GM21515 (cell line): ENCODE measurements around the gene DDX24.

Experiments used
- ATAC-seq: cut with Tn5 transposase; IDR thresholded peaks from one replicate; pipeline ENCODE4 v1.9.1; 2021; ENCODE audit not compliant: unreplicated experiment

The DDX24 gene, protein sequence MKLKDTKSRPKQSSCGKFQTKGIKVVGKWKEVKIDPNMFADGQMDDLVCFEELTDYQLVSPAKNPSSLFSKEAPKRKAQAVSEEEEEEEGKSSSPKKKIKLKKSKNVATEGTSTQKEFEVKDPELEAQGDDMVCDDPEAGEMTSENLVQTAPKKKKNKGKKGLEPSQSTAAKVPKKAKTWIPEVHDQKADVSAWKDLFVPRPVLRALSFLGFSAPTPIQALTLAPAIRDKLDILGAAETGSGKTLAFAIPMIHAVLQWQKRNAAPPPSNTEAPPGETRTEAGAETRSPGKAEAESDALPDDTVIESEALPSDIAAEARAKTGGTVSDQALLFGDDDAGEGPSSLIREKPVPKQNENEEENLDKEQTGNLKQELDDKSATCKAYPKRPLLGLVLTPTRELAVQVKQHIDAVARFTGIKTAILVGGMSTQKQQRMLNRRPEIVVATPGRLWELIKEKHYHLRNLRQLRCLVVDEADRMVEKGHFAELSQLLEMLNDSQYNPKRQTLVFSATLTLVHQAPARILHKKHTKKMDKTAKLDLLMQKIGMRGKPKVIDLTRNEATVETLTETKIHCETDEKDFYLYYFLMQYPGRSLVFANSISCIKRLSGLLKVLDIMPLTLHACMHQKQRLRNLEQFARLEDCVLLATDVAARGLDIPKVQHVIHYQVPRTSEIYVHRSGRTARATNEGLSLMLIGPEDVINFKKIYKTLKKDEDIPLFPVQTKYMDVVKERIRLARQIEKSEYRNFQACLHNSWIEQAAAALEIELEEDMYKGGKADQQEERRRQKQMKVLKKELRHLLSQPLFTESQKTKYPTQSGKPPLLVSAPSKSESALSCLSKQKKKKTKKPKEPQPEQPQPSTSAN

DNA sequence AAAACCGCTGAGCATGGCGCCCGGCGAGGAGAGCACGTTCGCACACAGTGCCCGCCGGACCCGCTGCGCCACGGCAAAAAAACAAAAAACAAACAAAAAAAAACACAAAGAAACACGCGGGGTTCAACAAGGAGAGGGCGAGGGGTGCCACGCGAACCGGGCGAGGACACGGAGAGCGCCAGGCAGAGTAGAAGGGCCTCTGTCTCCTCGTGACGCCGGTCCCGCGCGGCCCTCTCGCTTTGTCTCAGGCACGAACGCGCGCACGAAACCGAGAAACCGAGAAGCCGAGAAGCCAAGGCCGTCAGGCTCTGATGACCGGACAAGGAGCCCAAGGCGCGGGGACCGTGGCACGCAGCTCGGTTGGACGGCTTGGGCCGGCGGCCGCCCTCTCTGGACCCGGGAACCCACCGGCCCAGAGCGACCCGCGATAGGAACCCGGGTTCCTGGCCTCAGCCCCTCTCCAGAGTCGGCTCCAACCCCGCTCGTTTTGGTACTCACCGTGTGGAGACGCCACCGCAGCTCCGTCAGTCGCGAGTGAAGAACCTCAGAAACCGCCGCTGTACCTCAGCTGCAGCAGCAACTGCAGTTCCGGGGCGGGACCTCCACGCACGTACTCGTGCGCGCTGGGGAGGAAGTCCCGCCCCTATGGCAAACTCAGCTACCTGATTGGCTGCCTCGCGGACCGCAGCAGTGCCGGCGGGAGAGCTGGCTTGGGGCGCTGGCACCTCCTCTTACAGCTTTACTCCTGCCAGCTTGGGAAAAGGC is at the start of gene DDX24, which contains the start of gene IFI27L1:
DDX24 (minus strand) TSS at position 582 of the 765 bp plus-strand sequence. CDS start 1,460 bp downstream, outside the sequence.
IFI27L1 (plus strand) TSS at position 690 of the 765 bp plus-strand sequence. CDS start 15,628 bp downstream, outside the sequence.
- ATAC-seq, result peak; percentile 99

DNA sequence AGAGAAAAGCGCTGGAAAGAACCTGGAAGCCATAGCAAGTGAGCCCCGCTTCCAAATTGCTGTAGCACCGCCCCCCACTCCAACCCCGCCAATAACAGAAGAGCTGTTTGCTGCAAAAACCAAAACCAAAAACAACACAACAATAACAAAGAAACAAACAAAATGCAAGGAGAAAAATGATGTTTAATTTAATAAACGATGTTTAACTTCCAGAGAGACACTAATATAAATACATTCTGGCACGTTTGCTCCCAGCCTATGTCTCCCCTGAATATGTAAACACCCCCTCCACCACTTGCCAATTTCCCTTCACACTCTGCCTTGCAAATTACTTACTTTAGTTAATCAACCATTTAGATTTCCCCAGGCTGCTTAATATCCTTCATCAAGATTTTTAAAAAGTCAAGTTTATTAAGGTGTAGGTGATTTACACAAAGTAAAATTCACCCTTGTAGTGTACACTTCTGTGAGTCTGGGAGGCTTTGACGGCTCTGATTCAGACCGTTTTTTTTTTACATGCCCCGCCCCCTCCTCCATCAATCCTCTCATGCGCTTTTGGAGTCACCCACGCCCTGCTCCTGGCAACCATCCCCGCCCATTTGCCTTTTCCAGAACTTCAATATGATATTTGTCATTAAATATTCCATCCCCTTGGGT is 48.9 kb upstream of the DDX24 start:
- no peak for ATAC-seq

DNA sequence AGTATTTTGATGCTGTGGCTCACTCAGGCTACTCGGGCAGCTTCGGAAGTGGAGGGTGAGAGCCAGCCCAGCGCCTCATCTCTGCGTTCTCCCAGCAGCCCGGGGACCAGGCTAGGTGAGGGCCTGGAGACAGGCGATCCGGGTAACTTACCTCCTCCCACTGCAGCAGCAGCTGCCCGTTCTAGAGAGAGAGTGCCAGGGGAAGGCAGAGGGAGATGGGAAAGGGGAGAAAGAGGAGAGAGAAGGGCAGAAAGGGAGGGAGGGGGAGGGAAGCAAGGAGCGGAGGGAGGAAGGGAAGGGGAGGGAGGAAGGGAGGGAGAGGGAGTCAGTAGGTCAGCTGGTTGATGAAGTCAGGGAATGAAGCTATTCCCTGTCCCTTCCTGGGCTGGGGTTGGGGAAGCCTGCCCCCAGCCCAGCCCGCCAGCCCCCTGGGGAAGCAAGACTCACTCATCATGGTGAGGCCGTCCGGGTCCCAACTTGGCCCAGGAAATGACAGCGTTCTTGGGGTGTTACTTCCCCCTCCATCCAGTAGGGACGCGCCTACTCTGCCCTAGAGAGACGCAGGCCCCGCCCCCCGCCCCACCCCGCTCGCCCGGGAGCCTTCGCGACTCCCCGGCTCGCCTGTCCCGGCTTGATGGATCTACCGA is 48.2 kb upstream of the DDX24 start, which contains the start of gene IFI27L2:
IFI27L2 (minus strand) TSS at position 494 of the 647 bp plus-strand sequence; CDS start at position 454, 40 bp downstream.
- ATAC-seq, result peak; percentile 95

DNA sequence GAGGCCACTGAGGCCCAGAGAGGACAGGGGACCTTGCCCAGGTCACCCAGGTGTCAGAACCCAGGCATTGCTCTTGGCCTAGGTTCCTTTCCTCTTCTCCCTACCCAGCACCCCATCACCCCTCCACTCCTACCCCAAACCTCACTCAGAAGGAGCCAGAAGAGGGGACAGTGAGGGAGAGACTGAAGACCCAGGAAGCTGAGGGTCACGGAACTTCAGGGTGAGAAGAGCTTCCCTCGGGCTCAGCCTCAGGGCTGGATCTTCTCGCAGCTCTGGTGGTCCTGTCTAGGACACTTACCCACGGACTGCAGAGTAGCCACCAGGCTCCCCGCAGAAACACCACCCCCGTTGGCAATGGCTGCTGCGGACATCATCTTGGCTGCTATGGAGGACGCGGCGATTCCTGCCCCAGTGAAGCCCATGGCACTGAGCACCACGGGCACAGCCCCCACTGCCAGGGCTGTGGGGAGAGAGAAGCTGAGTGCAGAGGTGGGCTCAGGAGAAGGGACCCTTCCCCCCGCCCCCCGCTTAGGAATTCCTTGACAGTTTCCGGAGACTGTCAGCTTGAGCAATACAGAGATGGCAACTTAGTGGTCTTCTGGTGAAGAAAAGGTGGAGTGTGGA is 47.3 kb upstream of the DDX24 start:
- ATAC-seq, result no peak

DNA sequence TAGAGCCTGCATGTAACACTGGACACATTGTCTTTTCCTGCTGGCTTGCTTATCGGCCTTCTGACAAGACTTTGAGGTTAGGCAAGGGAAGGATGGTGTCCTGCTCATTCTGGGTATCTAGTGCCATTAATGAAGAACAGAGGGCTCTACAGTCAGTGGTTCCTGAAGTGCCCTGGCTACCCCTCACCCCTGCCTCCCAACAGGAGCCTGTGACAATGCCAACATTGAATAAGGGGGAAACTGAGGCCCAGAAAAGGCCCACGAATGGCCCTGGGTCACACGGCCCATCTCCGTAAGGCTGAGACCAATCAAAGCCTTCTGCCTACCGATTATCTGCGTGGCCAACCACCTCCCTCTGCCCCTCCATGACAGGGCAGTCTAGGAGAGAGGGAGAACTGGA is 46.3 kb upstream of the DDX24 start:
- no peak for ATAC-seq

DNA sequence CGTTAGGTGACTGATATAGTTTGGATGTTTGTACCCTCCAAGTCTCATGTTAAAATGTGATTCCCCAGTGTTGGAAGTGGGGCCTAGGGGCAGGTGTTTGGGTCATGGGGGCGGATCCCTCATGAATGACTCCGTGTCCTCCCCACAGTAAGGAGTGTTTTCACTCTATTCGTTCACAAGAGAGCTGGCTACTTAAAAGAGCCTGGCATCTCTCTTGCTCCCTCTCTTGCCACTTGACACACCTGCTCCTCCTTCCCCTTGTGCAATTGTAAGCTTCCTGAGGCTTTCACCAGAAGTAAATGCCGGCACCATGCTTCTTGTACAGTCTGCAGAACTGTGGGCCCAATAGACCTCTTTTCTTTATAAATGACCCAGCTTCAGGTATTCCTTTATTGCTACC is 45.8 kb upstream of the DDX24 start:
- ATAC-seq, result no peak

DNA sequence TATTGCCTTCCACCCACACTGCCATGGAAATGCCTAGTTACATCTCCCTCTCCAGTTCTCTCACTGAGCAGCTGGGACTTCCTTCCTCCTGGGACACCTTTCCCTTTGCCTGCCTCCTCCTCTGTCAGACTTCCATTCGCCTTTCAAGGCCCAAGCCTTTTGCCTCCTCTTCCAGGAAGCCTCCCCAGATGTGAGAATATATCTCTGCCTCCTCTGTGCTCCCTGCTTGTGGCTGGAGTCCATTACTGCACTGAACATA is 45.3 kb upstream of the DDX24 start:
- no peak for ATAC-seq

DNA sequence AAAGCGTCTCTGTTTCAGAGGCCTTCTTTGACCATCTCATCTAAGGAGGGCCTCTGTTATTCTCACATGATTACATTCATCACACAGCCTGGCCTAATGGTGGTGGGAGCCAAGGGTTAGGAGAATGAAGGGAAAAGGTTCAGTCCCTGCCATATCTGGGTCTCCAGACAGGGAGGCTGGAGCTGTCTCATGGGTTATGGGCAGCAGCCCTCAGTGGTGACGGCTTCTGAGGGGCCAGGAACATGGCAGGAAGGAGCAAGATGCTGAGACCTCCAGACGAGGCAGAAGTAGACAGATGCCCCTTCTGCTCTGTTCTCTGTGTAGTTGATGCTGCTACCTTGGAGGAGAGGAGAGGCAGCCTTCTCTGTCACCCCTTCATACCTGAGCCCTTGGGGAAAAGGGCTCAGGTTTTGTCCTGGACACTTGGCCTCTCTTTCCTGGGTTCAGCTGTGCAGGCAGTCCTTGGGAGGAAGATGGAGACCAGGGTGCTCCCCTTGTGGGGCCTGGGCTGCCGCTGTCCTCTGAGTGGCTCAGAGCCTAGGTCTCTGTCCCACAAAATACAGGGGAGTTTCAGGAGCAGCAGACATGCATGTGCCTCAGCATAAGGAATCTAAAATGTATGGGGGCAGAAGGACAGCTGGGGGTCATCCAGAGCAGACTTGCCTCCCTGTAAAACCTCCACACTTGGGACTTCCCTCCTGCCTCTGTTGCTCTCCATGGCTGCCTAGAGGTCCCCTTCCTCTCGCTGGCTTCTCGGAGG is 44.8 kb upstream of the DDX24 start:
- ATAC-seq, result no peak

DNA sequence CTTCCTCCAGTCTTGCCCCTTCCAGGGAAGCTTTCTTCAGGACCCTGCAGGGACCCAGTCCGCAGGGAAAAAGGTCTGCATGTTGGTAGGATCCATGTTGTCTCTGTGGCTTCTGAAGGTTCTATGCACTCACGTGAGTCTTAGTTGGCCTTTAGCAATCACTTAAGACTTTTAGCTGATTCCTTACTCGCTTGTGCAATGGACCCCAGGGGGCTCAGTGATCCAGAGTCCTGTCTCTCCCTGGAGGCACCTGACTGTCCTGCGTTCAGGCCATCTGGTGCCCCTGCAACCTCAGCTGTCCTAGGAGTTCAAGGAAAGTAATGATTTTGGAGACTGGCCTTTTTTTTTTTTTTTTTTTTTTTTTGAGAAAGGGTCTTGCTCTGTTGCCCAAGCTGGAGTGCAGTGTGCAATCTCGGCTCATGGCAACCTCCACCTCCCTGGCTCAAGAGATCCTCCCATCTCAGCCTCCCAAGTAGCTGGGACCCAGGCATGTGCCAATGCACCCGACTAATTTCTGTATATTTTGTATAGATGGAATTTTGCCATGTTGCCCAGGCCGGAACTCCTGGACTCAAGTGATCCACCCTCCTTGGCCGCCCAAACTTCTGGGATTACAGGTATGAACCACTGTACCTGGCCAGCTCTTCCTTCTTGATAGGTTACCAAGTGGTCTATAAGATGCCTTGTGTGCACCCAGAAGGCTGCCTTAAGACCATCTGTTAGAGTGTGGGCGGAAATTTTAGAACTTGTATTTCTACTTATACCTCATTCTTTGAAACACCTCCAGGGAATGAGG is 43.8 kb upstream of the DDX24 start:
- no peak for ATAC-seq

DNA sequence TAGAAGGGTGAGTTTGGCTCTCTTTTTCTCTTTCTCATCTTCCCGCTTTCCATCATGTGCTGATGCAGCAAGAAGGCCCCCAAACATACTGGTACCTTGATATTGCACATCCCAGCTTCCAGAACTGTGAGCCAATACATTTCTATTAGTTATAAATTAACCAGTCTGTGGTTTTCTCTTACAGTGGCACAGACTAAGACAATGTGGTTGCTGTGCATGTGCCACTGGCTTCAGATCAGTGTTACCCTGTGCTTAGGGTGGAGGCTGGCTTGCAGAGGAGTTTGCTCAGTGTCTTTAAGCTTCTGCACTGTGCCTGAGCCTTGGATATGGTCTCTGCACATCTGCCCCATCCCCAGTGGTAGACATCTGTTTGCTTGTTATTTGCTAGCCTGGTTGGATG is 42.9 kb upstream of the DDX24 start:
- ATAC-seq, result no peak

DNA sequence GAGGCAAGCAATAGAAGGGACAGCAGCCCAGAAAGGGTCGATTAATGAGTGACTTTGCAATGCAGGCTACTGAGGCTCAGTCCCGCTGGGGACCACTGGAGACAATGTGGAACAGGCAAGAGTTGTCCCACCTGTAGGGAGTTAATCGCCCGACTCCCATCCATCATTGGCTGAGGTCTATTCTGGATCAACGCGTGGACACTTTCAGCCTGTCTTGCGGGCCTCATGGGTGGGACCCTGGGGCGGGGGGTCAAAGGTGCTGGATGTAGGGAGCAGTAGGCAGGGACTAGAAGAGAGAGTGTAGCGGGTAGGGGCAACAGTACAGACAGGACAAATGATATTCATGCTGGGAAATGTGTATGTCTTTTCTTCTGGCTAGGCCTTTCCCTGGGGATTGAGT is 42.3 kb upstream of the DDX24 start:
- no peak for ATAC-seq

DNA sequence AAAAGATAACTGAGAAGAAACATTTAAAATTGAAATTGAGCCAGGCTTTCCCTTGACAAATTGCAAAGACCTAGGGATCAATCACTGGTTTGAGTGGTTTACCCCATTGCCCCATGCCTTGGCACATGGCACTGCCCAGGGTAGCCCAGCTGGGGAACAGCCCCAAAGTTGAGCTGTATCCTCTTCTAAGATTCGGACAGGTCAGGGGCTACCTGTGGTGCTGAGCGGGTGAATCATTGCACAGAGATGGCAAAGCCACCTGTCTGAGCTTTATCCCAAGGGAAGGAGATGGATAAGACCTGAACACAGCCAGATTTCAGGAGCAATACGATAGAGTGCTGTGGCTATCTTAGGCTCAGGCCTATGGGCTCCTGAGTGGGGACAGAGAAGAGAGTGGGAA is 41.4 kb upstream of the DDX24 start:
- no peak for ATAC-seq

DNA sequence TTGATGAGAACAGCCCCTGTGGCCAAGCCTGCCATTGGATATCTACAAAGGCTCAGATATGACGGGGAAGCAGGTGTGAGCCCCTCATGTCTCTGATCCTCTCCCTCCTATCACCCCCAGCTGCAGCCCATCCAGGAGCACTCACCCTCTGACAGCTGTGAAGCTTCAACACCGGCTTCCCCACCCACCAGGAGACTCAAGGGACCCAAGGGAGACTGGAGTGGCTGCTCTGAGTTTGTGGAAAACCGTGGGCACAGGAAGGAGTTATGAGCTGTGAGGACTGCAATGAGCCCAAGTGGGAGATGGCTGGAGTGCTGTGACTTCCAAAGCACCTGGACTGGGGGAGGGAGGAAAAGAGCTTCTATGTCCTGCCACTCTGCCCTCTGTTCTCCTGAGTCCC is 40.5 kb upstream of the DDX24 start:
- no peak for ATAC-seq

DNA sequence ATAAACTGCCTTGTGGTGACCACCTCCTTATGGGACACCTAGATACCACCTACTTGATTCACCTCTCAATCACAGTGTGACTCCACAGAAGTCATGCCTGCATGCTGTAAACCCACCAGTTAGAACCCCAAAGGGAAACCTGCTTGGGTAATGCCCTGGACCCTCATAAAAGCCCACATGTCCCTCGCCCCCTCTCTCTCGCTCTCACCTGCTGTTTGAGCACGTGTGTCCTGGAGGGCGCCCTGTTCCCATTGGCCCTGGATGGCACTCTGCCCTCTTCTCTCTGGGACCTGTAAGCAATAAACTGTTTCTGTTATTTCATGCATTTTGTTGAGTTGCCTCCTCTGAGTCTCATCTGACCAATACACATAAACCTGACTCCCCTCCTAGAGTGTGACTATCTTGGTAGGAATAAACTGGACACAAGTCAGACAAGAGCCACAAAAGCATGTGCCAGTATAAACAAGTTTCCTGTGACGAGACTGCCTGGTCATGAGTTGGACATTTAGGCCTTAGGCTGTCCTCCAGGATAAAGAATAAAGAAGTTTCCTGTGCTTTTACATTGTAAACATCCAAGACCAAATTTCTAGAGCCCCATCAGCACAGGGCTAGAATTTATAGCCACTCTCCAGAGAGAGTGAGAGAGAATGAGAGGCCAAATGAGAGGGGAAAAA is 39.8 kb upstream of the DDX24 start:
- ATAC-seq, result no peak

DNA sequence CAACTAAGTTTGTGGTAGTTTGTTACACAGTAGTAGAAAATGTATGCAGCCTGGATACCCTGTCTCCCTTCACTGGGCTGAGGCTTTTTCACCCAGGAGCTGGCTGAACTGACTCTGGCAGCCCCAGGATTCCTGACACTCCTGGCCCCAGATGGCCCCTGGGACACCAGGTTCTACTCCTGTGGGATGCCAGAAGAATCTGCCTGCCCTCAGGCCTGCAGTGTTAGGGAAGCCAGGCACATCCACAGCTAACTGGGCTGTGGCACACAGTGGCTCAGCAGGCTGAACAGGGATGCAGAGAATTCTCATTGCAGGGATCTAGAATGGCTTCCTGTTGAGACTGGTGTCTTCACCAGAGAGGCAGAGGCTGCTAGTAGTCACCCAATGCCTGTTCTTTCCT is 38.1 kb upstream of the DDX24 start:
- no peak for ATAC-seq

DNA sequence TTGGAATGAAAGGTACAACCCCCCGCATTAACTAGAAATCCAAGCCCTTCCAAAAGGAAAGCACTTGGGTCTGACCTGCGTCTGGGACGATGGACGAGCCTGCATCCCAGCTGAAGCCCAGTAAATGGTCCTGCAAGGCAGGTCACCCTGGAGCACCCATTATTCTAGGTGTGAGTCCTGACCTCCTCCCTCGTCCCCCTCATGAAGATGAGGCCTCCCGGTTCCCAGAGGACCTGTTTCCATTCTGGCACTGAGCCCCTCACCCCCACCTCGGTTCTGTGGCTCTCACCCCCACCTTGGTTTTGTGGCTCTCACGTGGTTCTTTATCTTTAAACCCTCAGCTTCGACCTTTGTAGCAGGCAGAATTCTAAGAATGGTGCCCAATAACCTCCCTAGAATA is 36.9 kb upstream of the DDX24 start:
- ATAC-seq, result no peak

DNA sequence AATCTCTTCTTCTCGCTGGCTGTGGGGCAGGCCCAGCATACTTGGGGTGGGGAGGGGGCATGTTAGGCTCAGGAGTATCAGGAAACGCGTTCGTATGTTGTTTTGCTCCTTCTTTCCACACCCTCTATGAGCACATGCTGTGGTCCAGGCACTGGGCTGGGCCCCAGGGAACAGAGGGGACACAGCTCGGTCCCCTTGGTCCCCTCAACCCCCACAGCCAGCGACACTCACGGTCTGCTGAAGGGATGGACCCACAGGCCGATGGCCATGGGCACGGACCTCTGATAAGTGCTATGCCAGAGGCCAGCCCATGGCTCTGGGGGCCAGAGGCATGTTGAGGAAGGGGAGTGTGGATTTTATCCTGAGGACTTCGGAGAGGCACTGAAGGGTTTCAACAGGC is 35.7 kb upstream of the DDX24 start:
- no peak for ATAC-seq

DNA sequence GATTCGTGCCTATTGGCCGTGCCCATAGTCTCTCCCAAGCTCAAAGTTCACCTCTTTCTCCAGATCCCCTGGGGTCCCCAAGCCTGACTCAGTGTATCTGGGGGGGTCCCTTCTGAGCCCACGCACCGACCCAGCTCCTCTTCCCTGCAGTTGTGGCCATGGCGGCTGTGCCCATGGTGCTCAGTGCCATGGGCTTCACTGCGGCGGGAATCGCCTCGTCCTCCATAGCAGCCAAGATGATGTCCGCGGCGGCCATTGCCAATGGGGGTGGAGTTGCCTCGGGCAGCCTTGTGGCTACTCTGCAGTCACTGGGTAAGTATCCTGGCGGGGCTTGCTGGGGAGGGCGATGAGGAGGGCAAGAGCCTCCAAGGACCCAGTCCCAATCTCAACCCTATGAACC is 34.6 kb upstream of the DDX24 start:
- no peak for ATAC-seq
